Esophagus squamous epithelium (tissue), 5 donors: ENCODE data around the gene TRIM15. TPM values are rescaled to one million over a fixed set of nuclear protein-coding genes. Genes with fewer than 3 reads are reported as not detected.

Experiments
- DNase-seq: peaks from one replicate; lab custom pipeline; 2025; lab: John Stamatoyannopoulos, UW
- H3K27ac ChIP-seq, 4 donors: fragments of 200-600 bp; sonication (generic); one replicate each; pipeline ENCODE4 v1.5.1; 2016 to 2019; ENCODE audit warnings: mild to moderate bottlenecking in 1 of 4
- H3K27me3 ChIP-seq, 4 donors: fragments of 200-600 bp; sonication (generic); 1 replicate in 3 of 4; 2 replicates in 1 of 4; pipeline versions ENCODE4 v1.5.1 to v1.6.0; 2017 to 2021; ENCODE audit warnings: antibody characterized with exemption in 1 of 4
- H3K36me3 ChIP-seq, 3 donors: fragments of 200-600 bp; sonication (generic); one replicate each; pipeline ENCODE4 v1.5.1; 2016 to 2019
- H3K4me1 ChIP-seq, 3 donors: fragments of 200-600 bp; sonication (generic); one replicate each; pipeline ENCODE4 v1.5.1; 2017 to 2019
- H3K4me3 ChIP-seq, 4 donors: fragments of 200-600 bp; sonication (generic); 1 replicate in 3 of 4; 2 replicates in 1 of 4; pipeline ENCODE4 v1.5.1; 2016 to 2019; ENCODE audit warnings: mild to moderate bottlenecking in 2 of 4, moderate library complexity in 1 of 4
- H3K9me3 ChIP-seq, 3 donors: fragments of 200-600 bp; sonication (generic); one replicate each; pipeline ENCODE4 v1.5.1; 2016 to 2019
- CTCF ChIP-seq, 6 experiments: fragments of 450-650 bp in 4 of 6; fragments of 200-600 bp in 2 of 6; sonication (generic) in 2 of 6; IDR thresholded peaks; one replicate each; pipeline ENCODE4 v1.5.1; 2016 to 2019; ENCODE audit warnings: antibody characterized with exemption in 6 of 6, mild to moderate bottlenecking in 4 of 6, moderate library complexity in 4 of 6
- POLR2A ChIP-seq, 4 donors: fragments of 450-650 bp; IDR thresholded peaks; one replicate each; pipeline ENCODE4 v1.6.1; 2017; ENCODE audit warnings: antibody characterized with exemption in 4 of 4, mild to moderate bottlenecking in 4 of 4, moderate library complexity in 3 of 4
- WGBS, 2 donors: methylation state at CpG; one replicate each; pipeline ENCODE4 v1.1.5; 2018; 5-methylcytosine and 5-hydroxymethylcytosine counted together
- intact Hi-C: fragments of 100-400 bp; cut with DNase I; formaldehyde crosslinking; loops from one replicate; pipeline ENCODE4 v1.15.0; 2022
- total RNA-seq, 4 donors: library from RNA; depleted of rRNA; stranded (reverse); fragments of >200 nt; gene quantifications; one replicate each; pipeline ENCODE4 v1.1.0, GENCODE V29; 2016
- donor health status: DM: yes; HTN: yes; CAD: no.

TRIM15 gene
- total RNA-seq, 4 donors from 2014 or later = not detected

GRCh38 chr6:30157999-30158398, 5.3 kb upstream of the TRIM15 start:
- no peak overlapping the region for H3K27ac ChIP-seq
- no peaks in the 10 kb centered on the region for H3K36me3 ChIP-seq
- no peaks in the 10 kb centered on the region for H3K9me3 ChIP-seq
- H3K4me3 ChIP-seq = no peak overlapping the region
- WGBS, 2 donors = 69 to 75% methylated on average over 2 of the region's 2 CpGs
- TF ChIP-seq POLR2A (IDR thresholded peaks at IDR 0.05) (no peak), CTCF (IDR thresholded peaks at IDR 0.05) (no peak)
- peaks cover 0 to 51% (median 0%) of the 10 kb centered on the region in 4 donors for H3K27me3 ChIP-seq
- DNase-seq = no peak
- H3K4me1 ChIP-seq = peaks cover 0 to 23% (median 6%) of the 10 kb centered on the region in 3 donors
- intact Hi-C loops = no loop called here

GRCh38 chr6:30158475-30159040, 4.8 kb upstream of the TRIM15 start:
- H3K9me3 ChIP-seq = no peaks in the 10 kb centered on the region
- intact Hi-C loops = no loop called here
- DNase-seq = no peak
- no peak overlapping the region for H3K4me3 ChIP-seq
- peaks cover 0 to 55% (median 0%) of the 10 kb centered on the region in 4 donors for H3K27me3 ChIP-seq
- no peaks in the 10 kb centered on the region for H3K36me3 ChIP-seq
- H3K27ac ChIP-seq = no peak overlapping the region
- TF ChIP-seq CTCF (IDR thresholded peaks at IDR 0.05) (no peak), POLR2A (IDR thresholded peaks at IDR 0.05) (no peak)
- WGBS, 2 donors = 57 to 60% methylated on average over 2 to 3 of the region's 3 CpGs
- H3K4me1 ChIP-seq = peaks cover 0 to 23% (median 6%) of the 10 kb centered on the region in 3 donors

GRCh38 chr6:30160008-30160784, 3.1 kb upstream of the TRIM15 start:
- intact Hi-C loops = no loop called here
- H3K9me3 ChIP-seq = no peaks in the 10 kb centered on the region
- TF ChIP-seq POLR2A (IDR thresholded peaks at IDR 0.05) = no peak
- no peak for TF ChIP-seq CTCF (IDR thresholded peaks at IDR 0.05)
- no peak overlapping the region for H3K4me3 ChIP-seq
- no peaks in the 10 kb centered on the region for H3K36me3 ChIP-seq
- WGBS, 2 donors = 80 to 87% methylated on average over 8 of the region's 17 CpGs
- peaks cover 0 to 43% (median 0%) of the 10 kb centered on the region in 4 donors for H3K27me3 ChIP-seq
- peaks cover 0 to 15% (median 6%) of the 10 kb centered on the region in 3 donors for H3K4me1 ChIP-seq
- no peak for DNase-seq
- H3K27ac ChIP-seq = no peak overlapping the region

- Histone ChIP-seq H3K4me1 (peaks cover 0 to 9% (median 6%) of the 10 kb centered on the region in 3 donors), H3K9me3 (no peaks in the 10 kb centered on the region), H3K27me3 (peaks cover 0 to 39% (median 0%) of the 10 kb centered on the region in 4 donors), H3K36me3 (no peaks in the 10 kb centered on the region), H3K4me3 (no peak within 1 kb of the TSS), H3K27ac (no peak within 1 kb of the TSS)
- no peak for TF ChIP-seq CTCF (IDR thresholded peaks at IDR 0.05)
- TF ChIP-seq POLR2A (IDR thresholded peaks at IDR 0.05) = no peak
- intact Hi-C loops = no loop called here
- 74 to 87% methylated on average over 3 of the region's 4 CpGs for WGBS, 2 donors
- DNase-seq = no peak
These were observed 2.4 kb upstream of the TRIM15 start, which contains the start of gene TRIM10 for GRCh38 chr6:30160785-30161531. Gene TRIM10, minus strand, starts transcription at chr6:30161211. Its CDS starts 353 bp downstream, at chr6:30160858.
